GM12878 (cell line): ENCODE data around the gene NT5M.

ENCODE experiments used
- BRCA1 ChIP-seq: IDR thresholded peaks from 2 replicates; pipeline ENCODE4 v1.6.1; 2011; ENCODE audit warnings: low read depth, low read length, improper control_type of control experiment
- CHD1 ChIP-seq: IDR thresholded peaks from 2 replicates; pipeline ENCODE4 v1.6.1; 2012; ENCODE audit warnings: low read depth, low read length, improper control_type of control experiment
- CTCF ChIP-seq, 3 experiments: IDR thresholded peaks in 2 of 3; conservative IDR thresholded peaks in 1 of 3; 2 replicates each; pipeline ENCODE4 v1.5.1; 2011; ENCODE audit warnings: low read depth in 3 of 3, low read length in 3 of 3, mild to moderate bottlenecking in 3 of 3, control low read depth in 2 of 3, moderate library complexity in 2 of 3, inconsistent platforms in 1 of 3, mixed read lengths in 1 of 3; ENCODE audit not compliant: control insufficient read depth in 2 of 3, insufficient read depth in 1 of 3; ENCODE audit errors: extremely low read depth in 1 of 3
- KAT2A ChIP-seq: conservative IDR thresholded peaks from 2 replicates; pipeline ENCODE4 v1.6.1; 2011; ENCODE audit warnings: low read depth, low read length; ENCODE audit not compliant: control insufficient read depth
- MAX ChIP-seq: IDR thresholded peaks from 2 replicates; pipeline ENCODE4 v1.6.1; 2012; ENCODE audit warnings: low read depth, low read length, improper control_type of control experiment
- POLR2A ChIP-seq: IDR thresholded peaks from 2 replicates; pipeline ENCODE4 v1.6.1; 2011; ENCODE audit warnings: low read depth, mild to moderate bottlenecking, low read length
- POLR2AphosphoS5 ChIP-seq: IDR thresholded peaks from 2 replicates; pipeline ENCODE4 v1.6.1; 2011; ENCODE audit warnings: mild to moderate bottlenecking, low read length, inconsistent platforms
- SUZ12 ChIP-seq: fragments of 200-600 bp; sonication (generic); IDR thresholded peaks from one replicate; pipeline ENCODE4 v1.6.1; 2018; ENCODE audit warnings: antibody characterized with exemption, mild to moderate bottlenecking; ENCODE audit not compliant: unreplicated experiment
- ZNF217 ChIP-seq: fragments of 450-650 bp; IDR thresholded peaks from 2 replicates; pipeline ENCODE4 v1.6.1; 2017; ENCODE audit warnings: antibody characterized with exemption, mild to moderate bottlenecking
- TF ChIP-seq, protein P1 (sequence below): IDR thresholded peaks from 2 replicates; pipeline ENCODE4 v1.6.1; 2012; ENCODE audit warnings: mild to moderate bottlenecking, low read depth, low read length

GRCh38 chr17:17275971-17276370, 27.2 kb upstream of the NT5M start:
- TF ChIP-seq KAT2A (no peak), CTCF (IDR thresholded peaks at IDR 0.05 in 2 of 3, conservative IDR thresholded peaks at IDR 0.05 in 1 of 3; ENCODE audit: control insufficient read depth in 2 of 3, extremely low read depth in 1 of 3, insufficient read depth in 1 of 3, low read depth in 3 of 3, low read length in 3 of 3) (no peak), POLR2A (no peak), MAX (no peak), ZNF217 (no peak), SUZ12 (no peak), POLR2AphosphoS5 (no peak), CHD1 (no peak), BRCA1 (no peak)
- TF ChIP-seq, protein P1, sequence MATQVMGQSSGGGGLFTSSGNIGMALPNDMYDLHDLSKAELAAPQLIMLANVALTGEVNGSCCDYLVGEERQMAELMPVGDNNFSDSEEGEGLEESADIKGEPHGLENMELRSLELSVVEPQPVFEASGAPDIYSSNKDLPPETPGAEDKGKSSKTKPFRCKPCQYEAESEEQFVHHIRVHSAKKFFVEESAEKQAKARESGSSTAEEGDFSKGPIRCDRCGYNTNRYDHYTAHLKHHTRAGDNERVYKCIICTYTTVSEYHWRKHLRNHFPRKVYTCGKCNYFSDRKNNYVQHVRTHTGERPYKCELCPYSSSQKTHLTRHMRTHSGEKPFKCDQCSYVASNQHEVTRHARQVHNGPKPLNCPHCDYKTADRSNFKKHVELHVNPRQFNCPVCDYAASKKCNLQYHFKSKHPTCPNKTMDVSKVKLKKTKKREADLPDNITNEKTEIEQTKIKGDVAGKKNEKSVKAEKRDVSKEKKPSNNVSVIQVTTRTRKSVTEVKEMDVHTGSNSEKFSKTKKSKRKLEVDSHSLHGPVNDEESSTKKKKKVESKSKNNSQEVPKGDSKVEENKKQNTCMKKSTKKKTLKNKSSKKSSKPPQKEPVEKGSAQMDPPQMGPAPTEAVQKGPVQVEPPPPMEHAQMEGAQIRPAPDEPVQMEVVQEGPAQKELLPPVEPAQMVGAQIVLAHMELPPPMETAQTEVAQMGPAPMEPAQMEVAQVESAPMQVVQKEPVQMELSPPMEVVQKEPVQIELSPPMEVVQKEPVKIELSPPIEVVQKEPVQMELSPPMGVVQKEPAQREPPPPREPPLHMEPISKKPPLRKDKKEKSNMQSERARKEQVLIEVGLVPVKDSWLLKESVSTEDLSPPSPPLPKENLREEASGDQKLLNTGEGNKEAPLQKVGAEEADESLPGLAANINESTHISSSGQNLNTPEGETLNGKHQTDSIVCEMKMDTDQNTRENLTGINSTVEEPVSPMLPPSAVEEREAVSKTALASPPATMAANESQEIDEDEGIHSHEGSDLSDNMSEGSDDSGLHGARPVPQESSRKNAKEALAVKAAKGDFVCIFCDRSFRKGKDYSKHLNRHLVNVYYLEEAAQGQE: no peak
